ENCODE results near the gene ABI3BP. TPM values are rescaled to one million over a fixed set of nuclear protein-coding genes. Genes with fewer than 3 reads are reported as not detected.

The ABI3BP gene
- polyA plus RNA-seq, 1 of the 3 experiments (the other 2 are of a cell fraction), result 8.4 TPM

DNA sequence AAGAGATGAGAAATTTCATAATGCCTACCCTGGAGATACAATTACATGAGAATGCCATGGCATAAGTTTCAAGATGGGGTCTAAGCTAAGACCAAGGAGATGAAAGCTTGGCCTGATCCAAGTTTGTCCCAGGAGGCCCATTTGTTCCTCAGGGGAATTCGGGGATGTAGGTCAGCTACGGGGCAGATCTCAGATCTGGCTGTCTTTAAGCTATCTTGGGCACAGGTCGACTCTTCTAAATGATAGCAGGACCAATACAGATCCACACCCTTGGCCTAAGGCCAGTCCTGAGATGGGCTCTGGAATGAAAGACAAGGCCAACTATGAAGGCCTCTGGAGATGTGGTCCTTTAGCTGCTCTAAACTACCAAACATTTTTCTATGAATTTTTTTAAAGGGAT is 16.6 kb downstream of the ABI3BP start:
- H3K79me2 ChIP-seq (ENCODE audit: insufficient read depth), result no peaks in the 10 kb centered on the region
- no peak for TF ChIP-seq MEF2A (IDR thresholded peaks at IDR 0.05; ENCODE audit: borderline replicate concordance, low read depth)
- TF ChIP-seq RXRA (IDR thresholded peaks at IDR 0.05; ENCODE audit: borderline replicate concordance, low read depth), result no peak
- TF ChIP-seq, protein P1, sequence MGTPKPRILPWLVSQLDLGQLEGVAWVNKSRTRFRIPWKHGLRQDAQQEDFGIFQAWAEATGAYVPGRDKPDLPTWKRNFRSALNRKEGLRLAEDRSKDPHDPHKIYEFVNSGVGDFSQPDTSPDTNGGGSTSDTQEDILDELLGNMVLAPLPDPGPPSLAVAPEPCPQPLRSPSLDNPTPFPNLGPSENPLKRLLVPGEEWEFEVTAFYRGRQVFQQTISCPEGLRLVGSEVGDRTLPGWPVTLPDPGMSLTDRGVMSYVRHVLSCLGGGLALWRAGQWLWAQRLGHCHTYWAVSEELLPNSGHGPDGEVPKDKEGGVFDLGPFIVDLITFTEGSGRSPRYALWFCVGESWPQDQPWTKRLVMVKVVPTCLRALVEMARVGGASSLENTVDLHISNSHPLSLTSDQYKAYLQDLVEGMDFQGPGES (IDR thresholded peaks at IDR 0.05; ENCODE audit: low read depth, low read length), result no peak
- no peak for TF ChIP-seq NFIC (IDR thresholded peaks at IDR 0.05; ENCODE audit: borderline replicate concordance)

DNA sequence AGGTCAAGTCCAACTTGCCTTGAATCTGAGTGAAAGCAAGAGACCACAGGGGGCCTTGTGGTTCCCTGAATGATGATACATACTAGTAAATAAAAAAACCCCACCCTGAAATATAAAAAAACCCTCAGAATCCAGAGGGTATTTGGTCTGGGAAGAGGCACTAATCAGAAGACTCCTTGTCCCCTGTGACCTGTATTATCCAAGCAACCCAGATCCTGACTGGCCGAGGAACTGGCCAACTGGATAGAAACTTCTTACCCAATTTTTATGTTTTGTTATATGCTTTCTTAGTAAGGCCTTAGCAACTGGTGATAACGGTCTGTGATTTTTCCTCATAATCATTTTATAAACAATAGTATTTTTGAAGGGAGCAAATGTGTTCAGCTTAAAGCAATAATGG is 17.5 kb downstream of the ABI3BP start:
- no peaks in the 10 kb centered on the region for H3K36me3 ChIP-seq (replicated peaks in 1 of 2; ENCODE audit: control insufficient read depth in 1 of 2, insufficient read depth in 2 of 2, low read length in 1 of 2)
- no peaks in the 10 kb centered on the region for H3K79me2 ChIP-seq (ENCODE audit: insufficient read depth)
- no peaks in the 10 kb centered on the region for H4K20me1 ChIP-seq (ENCODE audit: insufficient read depth)
- no peak for DNase-seq
- H3K9me2 ChIP-seq, result no peaks in the 10 kb centered on the region
- ChIA-PET CTCF (no interaction called here), POLR2A (no interaction called here)
- no peak overlapping the region for H3K27ac ChIP-seq (ENCODE audit: low read depth in 2 of 2, low read length in 1 of 2)
- no peaks in the 10 kb centered on the region for H3K27me3 ChIP-seq (ENCODE audit: insufficient read depth)
- H3F3A ChIP-seq (replicated peaks; ENCODE audit: insufficient read depth), result no peaks in the 10 kb centered on the region
- no peak overlapping the region for H3K9ac ChIP-seq
- H3K4me1 ChIP-seq (ENCODE audit: control insufficient read depth in 1 of 2, insufficient read depth in 2 of 2, low read depth in 1 of 2, low read length in 1 of 2), result peaks cover 0 to 16% of the 10 kb centered on the region in 2 experiments; a peak in 3 of 4 replicates
- no peak overlapping the region for H3K4me3 ChIP-seq (ENCODE audit: low read depth in 2 of 2, low read length in 1 of 2)
- no peak overlapping the region for H2AFZ ChIP-seq (ENCODE audit: low read depth)
- TF ChIP-seq RFX5 (IDR thresholded peaks at IDR 0.05; ENCODE audit: low read length) (no peak), JUND (IDR thresholded peaks at IDR 0.05) (no peak), RCOR1 (IDR thresholded peaks at IDR 0.05; ENCODE audit: low read length) (no peak), SMC3 (IDR thresholded peaks at IDR 0.05; ENCODE audit: low read depth, low read length) (no peak), YY1 (IDR thresholded peaks at IDR 0.05; ENCODE audit: low read depth) (no peak), EZH2phosphoT487 (IDR thresholded peaks at IDR 0.05; ENCODE audit: borderline replicate concordance, low read depth) (no peak), TCF12 (IDR thresholded peaks at IDR 0.05) (no peak), ELF1 (IDR thresholded peaks at IDR 0.05) (no peak), FOXJ3 (CRISPR knock-in tag; IDR thresholded peaks at IDR 0.05) (no peak), MXI1 (IDR thresholded peaks at IDR 0.05; ENCODE audit: low read depth, low read length) (no peak), GABPA (IDR thresholded peaks at IDR 0.05; ENCODE audit: low read depth) (no peak), MEF2A (IDR thresholded peaks at IDR 0.05; ENCODE audit: borderline replicate concordance, low read depth) (no peak)
- TF ChIP-seq, protein P2, sequence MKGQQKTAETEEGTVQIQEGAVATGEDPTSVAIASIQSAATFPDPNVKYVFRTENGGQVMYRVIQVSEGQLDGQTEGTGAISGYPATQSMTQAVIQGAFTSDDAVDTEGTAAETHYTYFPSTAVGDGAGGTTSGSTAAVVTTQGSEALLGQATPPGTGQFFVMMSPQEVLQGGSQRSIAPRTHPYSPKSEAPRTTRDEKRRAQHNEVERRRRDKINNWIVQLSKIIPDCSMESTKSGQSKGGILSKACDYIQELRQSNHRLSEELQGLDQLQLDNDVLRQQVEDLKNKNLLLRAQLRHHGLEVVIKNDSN (IDR thresholded peaks at IDR 0.05; ENCODE audit: borderline replicate concordance, low read depth), result no peak
- TF ChIP-seq, protein P1 (IDR thresholded peaks at IDR 0.05; ENCODE audit: low read depth, low read length), result no peak
- H3K9me3 ChIP-seq, result no peaks in the 10 kb centered on the region
- WGBS (ENCODE audit: low lambda C conversion rate), result 100% methylated on average over 2 of the region's 2 CpGs
- no peak overlapping the region for H3K4me2 ChIP-seq

More for the DNA sequence above, 16.6 kb downstream of the ABI3BP start:
- Histone ChIP-seq H3K9ac (no peak overlapping the region), H3K4me3 (ENCODE audit: low read depth in 2 of 2, low read length in 1 of 2) (no peak overlapping the region), H3K27me3 (ENCODE audit: insufficient read depth) (no peaks in the 10 kb centered on the region), H2AFZ (ENCODE audit: low read depth) (no peak overlapping the region), H4K20me1 (ENCODE audit: insufficient read depth) (no peaks in the 10 kb centered on the region), H3K36me3 (replicated peaks in 1 of 2; ENCODE audit: control insufficient read depth in 1 of 2, insufficient read depth in 2 of 2, low read length in 1 of 2) (no peaks in the 10 kb centered on the region), H3F3A (replicated peaks; ENCODE audit: insufficient read depth) (no peaks in the 10 kb centered on the region), H3K27ac (ENCODE audit: low read depth in 2 of 2, low read length in 1 of 2) (no peak overlapping the region), H3K9me2 (no peaks in the 10 kb centered on the region), H3K4me1 (ENCODE audit: control insufficient read depth in 1 of 2, insufficient read depth in 2 of 2, low read depth in 1 of 2, low read length in 1 of 2) (peaks cover 0 to 13% of the 10 kb centered on the region in 2 experiments; a peak in 3 of 4 replicates), H3K4me2 (no peak overlapping the region), H3K9me3 (no peaks in the 10 kb centered on the region)
- 82% methylated on average over 3 of the region's 3 CpGs for WGBS (ENCODE audit: low lambda C conversion rate)
- DNase-seq, result no peak
- ChIA-PET CTCF (no interaction called here), POLR2A (no interaction called here)
